Measurements from ENCODE around the gene TMEM98.

- no peak for TF ChIP-seq CTCF (IDR thresholded peaks at IDR 0.05 in 8 of 11, conservative IDR thresholded peaks at IDR 0.05 in 3 of 11)
- no peak for TF ChIP-seq POLR2AphosphoS5 (IDR thresholded peaks at IDR 0.05)
Measured at GRCh38 chr17:32971171-32971570, 43.2 kb downstream of the TMEM98 start.

Measured in spleen (tissue), 7 donors.